B cell (primary cell): Measurements from ENCODE around the gene AMH. TPM values are rescaled to one million over a fixed set of nuclear protein-coding genes. Genes with fewer than 3 reads are reported as not detected.
"Not testable (repeated sequence)": the region's sequence is repeated elsewhere in the genome, so short reads cannot be mapped to it uniquely, and the experiment has no call there.

Experiments used
- ATAC-seq: fragments of 200-7000 bp; cut with Tn5 transposase; one replicate; pipeline ENCODE4 v1.10.0; 2021; ENCODE audit warnings: low read depth, mild to moderate bottlenecking, moderate number of reproducible peaks, moderate library complexity
- CTCF ChIA-PET: fragments of 350-600 bp; sonication (Branson Sonifier 250); formaldehyde crosslinking; loops from one replicate; lab custom pipeline; 2021; ENCODE audit warnings: antibody characterized with exemption, inconsistent platforms; lab: Charles Lee
- POLR2A ChIA-PET: fragments of 350-600 bp; sonication (Branson Sonifier 250); formaldehyde crosslinking; loops from one replicate; lab custom pipeline; 2021; ENCODE audit warnings: antibody characterized with exemption; lab: Charles Lee
- DNase-seq: peaks from one replicate; pipeline ENCODE4 v3.0.0; 2013
- H2AFZ ChIP-seq: 2 replicates; pipeline ENCODE4 v1.6.1; 2012; ENCODE audit warnings: mild to moderate bottlenecking, low read depth, low read length; ENCODE audit not compliant: insufficient read depth, poor library complexity, severe bottlenecking
- H3K27ac ChIP-seq, 2 donors: 1 replicate in 1 of 2; 2 replicates in 1 of 2; pipeline ENCODE4 v1.5.1; 2012 to 2013; ENCODE audit warnings: low read length in 2 of 2, mild to moderate bottlenecking in 2 of 2, moderate library complexity in 1 of 2
- H3K27me3 ChIP-seq, 4 experiments: fragments of 200-600 bp in 1 of 4; sonication (generic) in 1 of 4; replicated peaks in 1 of 4; 1 replicate in 2 of 4; 2 replicates in 2 of 4; pipeline versions ENCODE4 v1.6.1 to v1.7.0; 2013 to 2016; ENCODE audit warnings: low read length in 3 of 4, mild to moderate bottlenecking in 2 of 4, mixed read lengths in 1 of 4, moderate library complexity in 1 of 4; ENCODE audit not compliant: insufficient read depth in 4 of 4, control insufficient read depth in 3 of 4; ENCODE audit errors: control extremely low read depth in 1 of 4
- H3K36me3 ChIP-seq, 2 experiments: replicated peaks in 1 of 2; 1 replicate in 1 of 2; 2 replicates in 1 of 2; pipeline versions ENCODE4 v1.6.1 to v1.7.1; 2013; ENCODE audit warnings: low read length in 1 of 2; ENCODE audit not compliant: insufficient read depth in 2 of 2, control insufficient read depth in 1 of 2; ENCODE audit errors: control extremely low read depth in 1 of 2, extremely low read depth in 1 of 2
- H3K4me1 ChIP-seq, 2 donors: fragments of 200-600 bp in 1 of 2; sonication (generic) in 1 of 2; 1 replicate in 1 of 2; 2 replicates in 1 of 2; pipeline versions ENCODE4 v1.5.1 to v1.6.1; 2013 to 2017; ENCODE audit warnings: low read length in 2 of 2; ENCODE audit not compliant: control insufficient read depth in 2 of 2, insufficient read depth in 2 of 2
- H3K4me2 ChIP-seq: replicated peaks from 2 replicates; pipeline ENCODE3; 2012; ENCODE audit warnings: mild to moderate bottlenecking, low read depth, low read length; ENCODE audit not compliant: poor library complexity, severe bottlenecking
- H3K4me3 ChIP-seq, 5 experiments: fragments of 200-600 bp in 1 of 5; sonication (generic) in 1 of 5; 1 replicate in 3 of 5; 2 replicates in 2 of 5; pipeline versions ENCODE4 v1.5.1 to v1.7.0; 2011 to 2016; ENCODE audit warnings: low read length in 4 of 5, mild to moderate bottlenecking in 4 of 5, low read depth in 2 of 5, control low read depth in 1 of 5, moderate library complexity in 1 of 5; ENCODE audit not compliant: insufficient read depth in 1 of 5; ENCODE audit errors: control extremely low read depth in 1 of 5, extremely low read depth in 1 of 5
- H3K79me2 ChIP-seq: fragments of 200-600 bp; sonication (generic); one replicate; pipeline ENCODE4 v1.6.0; 2016; ENCODE audit warnings: low read length; ENCODE audit not compliant: control insufficient read depth, insufficient read depth
- H3K9ac ChIP-seq: fragments of 200-600 bp; sonication (generic); 2 replicates; pipeline ENCODE4 v1.6.1; 2017; ENCODE audit warnings: mild to moderate bottlenecking, low read length, moderate library complexity
- H3K9me3 ChIP-seq, 3 donors: one replicate each; pipeline versions ENCODE4 v1.6.1 to v1.7.1; 2013; ENCODE audit warnings: low read length in 2 of 3; ENCODE audit not compliant: control insufficient read depth in 2 of 3, insufficient read depth in 1 of 3; ENCODE audit errors: control extremely low read depth in 1 of 3
- H4K20me1 ChIP-seq: 2 replicates; pipeline ENCODE4 v1.6.0; 2012; ENCODE audit warnings: mild to moderate bottlenecking, low read length; ENCODE audit not compliant: insufficient read depth, control insufficient read depth, poor library complexity, severe bottlenecking
- H3K27ac Mint-ChIP-seq: one replicate; pipeline ENCODE4 v1.8.0; 2021; ENCODE audit warnings: mixed read lengths
- H3K27me3 Mint-ChIP-seq: one replicate; pipeline ENCODE4 v1.8.0; 2021; ENCODE audit warnings: mixed read lengths
- H3K4me1 Mint-ChIP-seq: one replicate; pipeline ENCODE4 v1.8.0; 2021; ENCODE audit warnings: mixed read lengths
- H3K4me3 Mint-ChIP-seq: one replicate; pipeline ENCODE4 v1.8.0; 2021; ENCODE audit warnings: mixed read lengths
- H3K9me3 Mint-ChIP-seq: one replicate; pipeline ENCODE4 v1.8.0; 2022; ENCODE audit warnings: mixed read lengths; ENCODE audit not compliant: insufficient read depth
- CTCF ChIP-seq: fragments of 200-600 bp; IDR thresholded peaks from one replicate; pipeline ENCODE4 v1.8.0; 2022; ENCODE audit warnings: antibody characterized with exemption, mild to moderate bottlenecking
- EZH2 ChIP-seq: IDR thresholded peaks from 2 replicates; pipeline ENCODE4 v1.6.1; 2012; ENCODE audit warnings: borderline replicate concordance, low read depth, mild to moderate bottlenecking, moderate library complexity, low read length; ENCODE audit not compliant: insufficient read depth, poor library complexity, severe bottlenecking
- WGBS: methylation state at CpG from one replicate; pipeline ENCODE4 v1.1.5; 2013; ENCODE audit warnings: missing lambda C conversion rate; ENCODE audit not compliant: insufficient coverage; 5-methylcytosine and 5-hydroxymethylcytosine counted together
- intact Hi-C: fragments of 100-400 bp; cut with micrococcal nuclease; formaldehyde crosslinking; loops from one replicate; pipeline ENCODE4 v1.10.0; 2022
- polyA plus RNA-seq: library from polyadenylated mRNA; depleted of rRNA; stranded (reverse); fragments of >200 nt; gene quantifications from 2 replicates; pipeline ENCODE4 v1.2.3, GENCODE V29; 2012
- total RNA-seq, 2 donors: library from RNA; stranded (reverse); fragments of 120-200 nt in 1 of 2; gene quantifications; 1 replicate in 1 of 2; 2 replicates in 1 of 2; pipeline versions ENCODE4 v1.2.3 to v1.2.4, GENCODE V29; 2013 to 2022

Gene AMH
- total and polyA plus RNA-seq, 2 donors (not counting 1 experiment from before 2014, with no cell fraction given) = 1.5 to 4.5 TPM

GRCh38 chr19:2199861-2200623, 49.1 kb upstream of the AMH start:
- Histone ChIP-seq H2AFZ (no peak overlapping the region), H3K4me1 (no peaks in the 10 kb centered on the region), H3K27ac (no peak overlapping the region), H3K9me3 (no peaks in the 10 kb centered on the region), H3K27me3 (no peaks in the 10 kb centered on the region), H4K20me1 (peaks cover 82% of the 10 kb centered on the region), H3K4me3 (no peak overlapping the region), H3K4me2 (no peak overlapping the region), H3K36me3 (peaks cover 0 to 42% of the 10 kb centered on the region in 2 experiments), H3K9ac (no peak overlapping the region), H3K79me2 (peaks cover 79% of the 10 kb centered on the region)
- H3K27ac Mint-ChIP-seq = no peak overlapping the region
- DNase-seq (no peak), ATAC-seq (no peak)
- ChIA-PET CTCF (interaction anchor here (0.8 to 1.5 kb wide), 3 partner anchors 28 to 45 kb away, joined by 3 to 10 read pairs (median 4); no protein-coding TSS in a partner anchor), POLR2A (interaction anchor here (0.6 kb wide), 1 partner anchor 266 kb away, joined by 3 read pairs; no protein-coding TSS in a partner anchor)
- intact Hi-C loops = no loop called here
- 96% methylated on average over 36 of the region's 37 CpGs for WGBS
- H3K4me1 Mint-ChIP-seq = peaks cover 6% of the 10 kb centered on the region
- no peaks in the 10 kb centered on the region for H3K9me3 Mint-ChIP-seq
- no peak overlapping the region for H3K4me3 Mint-ChIP-seq
- no peaks in the 10 kb centered on the region for H3K27me3 Mint-ChIP-seq
- TF ChIP-seq CTCF (no peak), EZH2 (no peak)

DNA sequence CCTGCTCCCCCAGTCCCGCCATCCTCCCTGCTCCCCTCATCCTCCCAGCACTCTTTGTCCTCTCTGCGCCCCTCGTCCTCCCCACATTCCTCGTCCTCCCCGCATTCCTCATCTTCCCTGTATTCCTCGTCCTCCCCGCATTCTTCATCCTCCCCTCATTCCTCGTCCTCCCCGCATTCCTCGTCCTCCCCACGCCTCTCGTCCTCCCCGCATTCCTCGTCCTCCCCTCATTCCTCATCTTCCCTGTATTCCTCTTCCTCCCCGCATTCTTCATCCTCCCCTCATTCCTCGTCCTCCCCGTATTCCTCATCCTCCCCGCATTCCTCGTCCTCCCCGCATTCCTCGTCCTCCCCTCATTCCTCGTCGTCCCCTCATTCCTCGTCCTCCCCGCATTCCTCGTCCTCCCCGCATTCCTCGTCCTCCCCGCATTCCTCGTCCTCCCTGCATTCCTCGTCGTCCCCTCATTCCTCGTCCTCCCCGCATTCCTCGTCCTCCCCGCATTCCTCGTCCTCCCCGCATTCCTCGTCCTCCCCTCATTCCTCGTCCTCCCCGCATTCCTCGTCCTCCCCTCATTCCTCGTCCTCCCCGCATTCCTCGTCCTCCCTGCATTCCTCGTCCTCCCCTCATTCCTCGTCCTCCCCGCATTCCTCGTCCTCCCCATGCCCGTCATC, 48.4 kb upstream of the AMH start:
- H3K9me3 Mint-ChIP-seq, CTCF ChIA-PET, H3K4me1 ChIP-seq, H3K27me3 ChIP-seq, H3K9me3 ChIP-seq, intact Hi-C loops, H3K27ac ChIP-seq, H3K4me3 Mint-ChIP-seq, H3K4me3 ChIP-seq, ATAC-seq, POLR2A ChIA-PET, H2AFZ ChIP-seq, H3K27ac Mint-ChIP-seq, H3K4me1 Mint-ChIP-seq, H3K27me3 Mint-ChIP-seq, H3K4me2 ChIP-seq, H3K9ac ChIP-seq, DNase-seq: not testable (repeated sequence)
- H3K79me2 ChIP-seq = peaks cover 77% of the 10 kb centered on the region
- WGBS = 97% methylated on average over 50 of the region's 50 CpGs
- H4K20me1 ChIP-seq = peaks cover 75% of the 10 kb centered on the region
- peaks cover 0 to 36% of the 10 kb centered on the region in 2 experiments for H3K36me3 ChIP-seq
